GM18867 (cell line): Measurements from ENCODE around the gene MPST.
"Not testable (repeated sequence)": the region's sequence is repeated elsewhere in the genome, so short reads cannot be mapped to it uniquely, and the experiment has no call there.

Experiments
- ATAC-seq: cut with Tn5 transposase; IDR thresholded peaks from one replicate; pipeline ENCODE4 v1.9.1; 2021; ENCODE audit warnings: mild to moderate bottlenecking, moderate library complexity; ENCODE audit not compliant: unreplicated experiment

The MPST gene

GRCh38 chr22:37059876-37060449 lies 40.4 kb downstream of the MPST start:
- no peak for ATAC-seq

GRCh38 chr22:37060801-37061610 lies 41.5 kb downstream of the MPST start:
- ATAC-seq: no peak

GRCh38 chr22:37061611-37062375 lies 42.3 kb downstream of the MPST start:
- no peak for ATAC-seq

- no peak for ATAC-seq
Observed at GRCh38 chr22:37062376-37062675, 42.8 kb downstream of the MPST start.

GRCh38 chr22:37062702-37063381 lies 43.3 kb downstream of the MPST start:
- no peak for ATAC-seq

- ATAC-seq: no peak
Observed at GRCh38 chr22:37063431-37064420, 44.2 kb downstream of the MPST start.

- ATAC-seq: no peak
Observed at GRCh38 chr22:37064553-37064952, 45.0 kb downstream of the MPST start.

- no peak for ATAC-seq
Observed at GRCh38 chr22:37065180-37065579, 45.6 kb downstream of the MPST start.

- no peak for ATAC-seq
Observed at GRCh38 chr22:37065961-37066360, 46.4 kb downstream of the MPST start.

- no peak for ATAC-seq
Observed at GRCh38 chr22:37067428-37067827, 47.9 kb downstream of the MPST start.

GRCh38 chr22:37068859-37069258 lies 49.3 kb downstream of the MPST start:
- ATAC-seq: no peak

- ATAC-seq: no peak
Observed at GRCh38 chr22:37069319-37069718, 49.8 kb downstream of the MPST start.

GRCh38 chr22:37069719-37070118 lies 50.2 kb downstream of the MPST start:
- no peak for ATAC-seq

GRCh38 chr22:37070334-37070733 lies 50.8 kb downstream of the MPST start:
- no peak for ATAC-seq

GRCh38 chr22:37070744-37071143 lies 51.2 kb downstream of the MPST start:
- no peak for ATAC-seq

- ATAC-seq: not testable (repeated sequence)
Observed at GRCh38 chr22:37071850-37072592, 52.5 kb downstream of the MPST start.

GRCh38 chr22:37072673-37073072 lies 53.1 kb downstream of the MPST start:
- ATAC-seq: no peak

- no peak for ATAC-seq
Observed at GRCh38 chr22:37074537-37074936, 55.0 kb downstream of the MPST start.

- ATAC-seq: no peak
Observed at GRCh38 chr22:37075046-37075445, 55.5 kb downstream of the MPST start.
